ENCODE results near the gene PLN.
A peak's percentile ranks its signal among the peaks of the same experiment; 100 is the strongest.

The PLN gene

DNA sequence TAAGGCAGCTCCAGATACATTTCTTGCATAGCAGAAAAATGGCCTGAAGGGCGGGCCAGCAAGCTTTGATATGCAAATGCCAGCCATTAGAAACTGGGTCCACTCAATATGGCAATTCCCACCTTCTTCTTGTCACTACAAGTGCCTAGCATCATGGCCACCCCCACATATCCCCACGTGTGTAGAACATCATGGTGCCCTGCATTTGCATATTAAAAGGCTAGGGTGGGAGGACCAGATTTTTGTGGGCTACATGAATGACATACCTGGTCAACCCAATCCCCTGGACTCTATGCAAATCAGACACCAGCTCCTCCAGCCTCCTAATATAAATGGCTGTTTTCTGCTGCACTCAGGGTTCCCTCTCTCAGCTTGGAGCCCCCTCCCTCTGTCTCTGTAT, 31.7 kb downstream of the PLN start:
- no peak for DNase-seq (ENCODE audit: low read depth)

- peak; percentile 64 for DNase-seq (ENCODE audit: low read depth)
These were observed 32.7 kb downstream of the PLN start for GRCh38 chr6:118580585-118581419.

GRCh38 chr6:118581489-118581959, 33.4 kb downstream of the PLN start:
- DNase-seq (ENCODE audit: low read depth) = no peak

DNA sequence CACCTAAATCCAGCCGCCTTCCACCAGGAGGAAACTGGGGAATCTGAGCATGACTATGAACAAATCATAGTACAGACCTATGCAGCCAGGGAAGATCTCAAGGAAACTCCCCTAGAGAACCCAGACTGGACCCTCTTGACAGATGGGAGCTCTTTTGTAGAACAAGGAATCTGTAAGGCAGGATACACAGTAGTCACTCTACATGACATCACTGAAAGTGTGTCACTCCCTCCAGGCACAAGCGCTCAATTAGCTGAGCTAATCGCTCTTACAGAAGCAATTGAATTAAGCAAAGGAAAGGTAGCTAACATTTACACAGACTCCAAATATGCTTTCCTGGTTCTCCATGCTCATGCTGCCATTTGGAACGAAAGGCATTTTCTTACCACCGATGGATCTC, 36.8 kb downstream of the PLN start:
- no peak for DNase-seq (ENCODE audit: low read depth)

DNA sequence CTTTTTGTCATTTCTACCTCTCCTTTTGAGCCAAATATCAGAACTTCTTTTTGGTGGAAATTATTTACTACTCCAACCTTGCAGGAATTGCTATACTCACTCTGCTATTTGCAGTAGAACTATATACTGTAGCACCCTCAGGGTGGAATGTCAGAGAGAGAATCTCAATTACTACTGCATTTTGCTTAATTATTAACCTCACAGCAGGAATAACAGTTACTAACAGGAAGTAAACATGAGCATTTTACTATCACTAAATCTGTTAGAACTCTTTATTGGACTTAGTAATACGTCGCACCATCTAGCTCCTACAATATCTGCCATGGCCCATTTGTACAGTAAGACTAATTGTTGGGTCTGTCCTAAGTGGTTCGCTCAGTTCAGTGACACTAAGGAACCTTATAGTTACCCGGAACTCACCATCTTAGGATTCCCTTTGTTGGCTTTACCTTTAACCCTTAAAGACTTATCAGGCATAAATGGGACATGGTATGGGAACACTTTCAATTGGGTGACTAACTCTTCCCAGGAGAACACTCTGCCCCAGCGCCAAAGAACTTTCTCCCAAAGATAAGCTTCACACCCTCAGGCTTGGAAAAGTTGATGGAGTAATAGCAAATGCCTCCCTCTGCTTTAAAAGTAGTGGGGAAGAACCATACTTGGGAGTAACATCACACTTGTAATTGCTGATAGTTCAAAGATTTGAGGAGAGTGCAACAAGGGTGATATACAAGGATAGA, 38.8 kb downstream of the PLN start:
- no peak for DNase-seq (ENCODE audit: low read depth)

DNA sequence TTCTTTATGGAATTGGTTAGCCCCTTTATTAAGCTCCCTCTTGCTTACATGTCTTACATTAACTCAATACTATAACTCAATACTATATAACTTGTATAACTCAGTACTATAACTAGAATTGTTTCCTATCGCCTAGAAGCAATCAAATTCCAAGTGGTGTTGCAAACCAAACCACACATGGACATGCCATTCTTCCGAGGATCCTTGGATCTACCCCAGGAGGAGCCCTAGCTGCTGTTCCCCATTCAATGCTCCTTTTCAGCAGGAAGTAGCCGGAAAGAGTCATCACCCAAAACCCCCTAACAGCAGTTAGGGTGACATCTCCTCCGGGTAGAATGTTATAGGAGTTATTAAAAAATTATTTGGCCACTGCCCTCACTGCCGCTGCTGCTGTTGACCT, 40.5 kb downstream of the PLN start:
- no peak for DNase-seq (ENCODE audit: low read depth)

GRCh38 chr6:118589186-118589585, 41.1 kb downstream of the PLN start:
- DNase-seq (ENCODE audit: low read depth) = no peak

DNA sequence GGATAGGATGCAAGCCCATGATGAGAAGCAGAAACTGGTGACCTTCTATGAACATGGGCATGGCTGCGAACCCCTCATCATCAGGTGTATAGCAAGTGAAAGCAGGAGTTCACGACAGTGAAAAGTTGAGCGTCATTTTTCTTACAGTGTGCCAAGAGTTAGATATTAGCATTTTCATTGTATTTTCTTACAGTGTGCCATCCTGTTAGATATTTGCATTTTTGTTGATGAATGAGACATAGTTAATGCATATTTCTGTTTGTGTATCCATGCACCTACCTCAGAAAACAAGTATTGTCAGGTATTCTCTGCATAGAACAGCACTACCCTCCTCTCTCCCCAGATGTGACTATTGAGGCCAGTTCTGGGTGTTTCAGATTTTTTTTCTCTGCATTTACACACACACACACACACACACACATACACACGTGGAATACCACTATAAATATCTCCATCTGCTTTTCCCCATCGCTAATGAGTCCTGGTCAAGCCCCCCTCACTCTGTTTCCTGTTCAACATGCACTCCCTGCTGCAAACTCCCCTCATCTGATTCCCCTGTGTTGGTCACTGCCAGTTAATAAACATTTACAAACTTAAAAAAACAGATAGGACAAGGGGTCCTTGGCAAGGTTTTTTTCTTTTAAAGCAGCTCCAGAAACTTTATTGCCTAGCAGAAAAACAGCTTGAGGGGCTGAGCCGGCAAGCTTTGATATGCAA, 41.7 kb downstream of the PLN start:
- no peak for DNase-seq (ENCODE audit: low read depth)

- DNase-seq (ENCODE audit: low read depth) = no peak
These were observed 43.8 kb downstream of the PLN start for GRCh38 chr6:118591897-118592296.

DNA sequence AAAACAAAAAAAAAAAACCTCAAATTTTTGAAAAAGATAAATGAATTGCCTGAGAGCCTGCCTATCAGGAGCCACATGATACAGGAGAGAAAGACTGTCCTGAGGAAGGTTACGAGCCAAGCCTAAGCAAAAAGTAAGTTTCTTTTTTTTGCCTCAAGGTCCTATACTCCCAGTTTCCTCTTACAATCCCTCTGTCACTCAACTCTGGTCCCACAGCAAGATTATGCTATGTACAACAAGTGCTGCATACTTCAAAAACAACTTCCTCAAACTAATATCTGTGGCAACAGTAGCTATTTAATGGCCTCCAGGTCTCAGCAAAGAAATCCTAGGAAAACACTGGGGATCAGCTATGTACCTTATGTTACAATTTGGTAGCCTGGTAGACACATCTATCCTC, 46.8 kb downstream of the PLN start:
- DNase-seq (ENCODE audit: low read depth) = no peak

DNA sequence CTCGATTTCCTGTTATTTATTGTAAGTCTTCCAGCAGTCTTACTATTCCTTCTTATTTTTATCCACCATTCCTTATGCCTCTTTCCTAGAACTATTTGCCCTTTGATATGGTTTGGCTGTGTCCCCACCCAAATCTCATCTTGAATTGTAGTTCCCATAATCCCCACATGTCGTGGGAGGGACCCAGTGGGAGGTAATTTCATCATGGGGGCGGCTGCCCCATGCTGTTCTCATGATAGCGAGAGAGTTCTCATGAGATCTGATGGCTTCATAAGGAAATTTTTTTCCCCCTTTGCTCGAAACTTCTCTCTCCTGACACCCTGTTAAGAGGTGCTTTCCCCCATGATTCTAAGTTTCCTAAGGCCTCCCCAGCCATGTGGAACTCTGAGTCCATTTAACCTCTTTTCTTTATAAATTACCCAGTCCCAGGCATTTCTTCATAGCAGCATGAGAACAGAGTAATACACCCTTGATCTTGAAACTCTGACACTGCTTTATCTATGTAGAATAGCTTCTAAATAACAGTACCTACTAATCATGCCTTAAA, 48.8 kb downstream of the PLN start:
- no peak for DNase-seq (ENCODE audit: low read depth)

- DNase-seq (ENCODE audit: low read depth) = no peak
These were observed 49.5 kb downstream of the PLN start for GRCh38 chr6:118597636-118598035.

GRCh38 chr6:118598324-118598723, 50.2 kb downstream of the PLN start:
- no peak for DNase-seq (ENCODE audit: low read depth)

- no peak for DNase-seq (ENCODE audit: low read depth)
These were observed 54.2 kb downstream of the PLN start for GRCh38 chr6:118602300-118602699.

- no peak for DNase-seq (ENCODE audit: low read depth)
These were observed 55.3 kb downstream of the PLN start for GRCh38 chr6:118603372-118603771.

DNA sequence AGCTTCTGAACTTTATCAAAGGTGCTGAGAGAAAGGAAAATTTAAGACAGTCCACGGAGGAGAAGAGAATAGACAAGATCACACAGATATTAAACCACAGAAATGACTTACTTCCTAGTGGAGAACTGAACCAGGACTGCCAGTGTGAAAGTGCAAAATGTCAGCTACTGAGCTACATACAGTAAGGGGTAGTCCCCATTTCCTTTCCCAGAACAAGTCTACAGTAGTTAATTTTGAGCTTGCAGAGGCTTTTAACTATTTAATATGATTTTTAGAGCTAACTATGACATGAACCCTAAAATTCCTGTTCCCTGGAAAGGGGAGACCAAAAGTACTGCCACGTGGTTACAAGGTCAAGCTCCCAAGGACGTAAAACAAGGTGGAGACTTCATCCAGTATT, 58.2 kb downstream of the PLN start:
- no peak for DNase-seq (ENCODE audit: low read depth)

DNA sequence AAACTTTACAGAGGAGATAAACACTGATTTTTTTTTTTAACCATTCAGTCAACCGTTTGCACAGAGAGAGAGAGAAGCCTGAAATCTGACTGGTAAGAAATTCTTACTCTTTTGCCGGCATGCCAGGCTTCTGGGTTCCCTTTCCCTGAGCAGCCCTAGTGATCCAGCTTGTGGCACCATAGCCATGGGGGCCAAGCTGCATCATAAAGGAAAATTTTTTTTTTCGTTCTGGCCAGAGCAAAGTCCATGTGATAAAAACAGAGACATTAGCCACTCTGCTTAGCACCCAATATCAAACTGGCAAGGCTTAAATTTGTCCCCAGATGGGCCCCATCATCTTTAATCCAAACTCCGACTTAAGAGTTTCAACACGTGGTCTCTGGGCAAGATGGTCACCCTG, 58.8 kb downstream of the PLN start:
- no peak for DNase-seq (ENCODE audit: low read depth)

Data from stromal cell of bone marrow (primary cell).